ENCODE data around the gene CABLES2. TPM values are rescaled to one million over a fixed set of nuclear protein-coding genes. Genes with fewer than 3 reads are reported as not detected.
A peak's percentile ranks its signal among the peaks of the same experiment; 100 is the strongest.

CABLES2 gene
- total RNA-seq, 4 donors from 2014 or later = 7.2 to 33.8 (median 11.1) TPM

- peaks cover 6 to 61% (median 25%) of the 10 kb centered on the region in 4 donors for H3K4me1 ChIP-seq
- H3K27ac ChIP-seq = peak overlapping the region; percentile 4 to 68 (median 57)
Observed at GRCh38 chr20:62406635-62407176, 379 bp downstream of the CABLES2 start.

GRCh38 chr20:62405981-62406513 is 1.0 kb downstream of the CABLES2 start:
- Histone ChIP-seq H3K4me1 (peaks cover 6 to 58% (median 25%) of the 10 kb centered on the region in 4 donors), H3K9me3 (no peaks in the 10 kb centered on the region), H3K27ac (peak overlapping the region in 2 of 4 donors; percentile 55 to 59), H3K36me3 (no peaks in the 10 kb centered on the region), H3K4me3 (peak overlapping the region; percentile 56 to 90 (median 66)), H3K27me3 (no peaks in the 10 kb centered on the region)
- no peak for TF ChIP-seq CTCF (IDR thresholded peaks at IDR 0.05)
- DNase-seq = no peak

More at GRCh38 chr20:62406635-62407176, 379 bp downstream of the CABLES2 start:
- H3K9me3 ChIP-seq = no peaks in the 10 kb centered on the region
- no peaks in the 10 kb centered on the region for H3K36me3 ChIP-seq
- TF ChIP-seq POLR2A (IDR thresholded peaks at IDR 0.05) = no peak
- TF ChIP-seq CTCF (IDR thresholded peaks at IDR 0.05) = no peak
- no peaks in the 10 kb centered on the region for H3K27me3 ChIP-seq
- DNase-seq = no peak
- H3K4me3 ChIP-seq = peak overlapping the region; percentile 56 to 90 (median 66)

DNA sequence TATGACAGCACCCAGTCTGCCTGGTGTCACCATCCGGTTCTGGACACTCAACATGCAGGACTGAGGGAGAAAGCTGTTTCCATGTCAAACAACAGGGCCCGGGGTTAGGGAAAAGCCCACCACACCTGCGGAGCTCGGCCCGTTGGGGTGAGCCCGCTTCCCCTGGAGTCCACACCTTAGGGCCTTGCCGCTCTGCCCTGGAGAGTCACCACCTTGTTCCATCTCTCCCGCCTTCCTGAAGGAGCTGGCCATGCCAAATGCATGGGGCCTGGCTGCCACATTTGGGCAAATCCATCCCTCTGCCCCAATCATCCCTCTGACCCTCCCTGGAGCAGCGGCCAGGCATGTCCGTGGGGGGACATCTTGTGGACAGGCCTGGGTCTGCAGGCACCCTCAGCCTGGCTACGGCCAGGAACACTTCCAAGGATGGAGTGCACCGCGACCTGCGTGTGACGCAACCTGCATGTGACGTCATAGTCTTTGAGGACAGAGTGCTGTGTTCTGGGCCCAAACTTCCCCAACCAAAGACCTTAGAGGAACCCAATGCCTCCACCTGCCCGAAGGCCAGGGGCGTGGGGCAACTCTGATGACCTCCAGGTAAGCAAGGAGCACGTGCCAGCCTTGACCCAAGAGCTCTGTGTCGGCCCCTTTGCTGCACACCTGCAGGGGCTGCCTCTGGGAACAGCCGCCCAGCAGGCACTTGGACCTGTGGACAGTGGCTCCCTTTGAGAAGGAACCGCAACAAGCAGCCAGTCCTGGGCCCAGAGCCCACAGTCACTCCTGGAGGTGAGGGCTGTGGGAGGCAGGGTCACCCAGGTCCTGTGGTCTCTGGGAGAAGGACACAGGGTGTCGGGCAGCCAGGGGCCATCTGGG is 1.7 kb downstream of the CABLES2 start:
- no peaks in the 10 kb centered on the region for H3K27me3 ChIP-seq
- peak in 1 of 3 donors; percentile 56 for DNase-seq
- H3K9me3 ChIP-seq = no peaks in the 10 kb centered on the region
- H3K4me1 ChIP-seq = peaks cover 6 to 51% (median 23%) of the 10 kb centered on the region in 4 donors
- TF ChIP-seq POLR2A (IDR thresholded peaks at IDR 0.05) (no peak), CTCF (IDR thresholded peaks at IDR 0.05) (peak in 3 of 6 experiments; percentile 14 to 50 (median 34))
- H3K36me3 ChIP-seq = no peaks in the 10 kb centered on the region
- no peak overlapping the region for H3K27ac ChIP-seq
- H3K4me3 ChIP-seq = peak overlapping the region in 2 of 4 donors; percentile 58 to 75

DNA sequence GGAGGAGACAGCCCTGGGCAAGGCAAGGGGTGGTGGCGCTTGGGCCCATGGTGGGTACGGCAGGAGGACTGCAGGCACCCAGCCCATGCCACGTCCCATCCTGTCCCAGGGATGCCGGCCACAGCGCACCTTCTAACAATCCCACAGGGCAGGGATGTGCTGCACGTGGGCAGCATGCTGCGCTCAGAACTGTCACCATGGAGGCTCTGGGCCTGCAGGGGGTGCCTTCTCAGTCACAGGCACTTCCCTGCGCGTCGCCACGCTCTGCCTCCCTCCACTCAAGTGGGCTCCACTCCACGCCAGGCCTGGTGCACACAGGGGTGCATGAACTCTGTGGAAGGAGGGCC is 2.4 kb downstream of the CABLES2 start:
- H3K4me3 ChIP-seq = no peak overlapping the region
- H3K27ac ChIP-seq = no peak overlapping the region
- H3K27me3 ChIP-seq = no peaks in the 10 kb centered on the region

More for the DNA sequence above, 2.4 kb downstream of the CABLES2 start:
- Histone ChIP-seq H3K9me3 (no peaks in the 10 kb centered on the region), H3K36me3 (no peaks in the 10 kb centered on the region), H3K4me1 (peaks cover 6 to 45% (median 17%) of the 10 kb centered on the region in 4 donors)
- DNase-seq = no peak
- TF ChIP-seq CTCF (IDR thresholded peaks at IDR 0.05) (no peak), POLR2A (IDR thresholded peaks at IDR 0.05) (no peak)
